Motor neuron (in vitro differentiated cells): ENCODE results near the gene NEMP2. TPM values are rescaled to one million over a fixed set of nuclear protein-coding genes. Genes with fewer than 3 reads are reported as not detected.
"Not testable (repeated sequence)": the region's sequence is repeated elsewhere in the genome, so short reads cannot be mapped to it uniquely, and the experiment has no call there.

ENCODE experiments used
- ATAC-seq, 8 experiments: fragments of 200-7000 bp; cut with Tn5 transposase; replicated peaks in 6 of 8; 2 replicates each; pipeline ENCODE4 v1.8.0; 2021; ENCODE audit warnings: mild to moderate bottlenecking in 8 of 8, moderate library complexity in 8 of 8
- H3K27ac ChIP-seq, 2 donors: fragments of 250-450 bp; sonication (Bioruptor Pico); 2 replicates each; pipeline ENCODE4 v1.9.0; 2021; ENCODE audit warnings: antibody characterized with exemption in 2 of 2, mild to moderate bottlenecking in 2 of 2, moderate library complexity in 1 of 2
- H3K4me1 ChIP-seq, 2 donors: fragments of 250-450 bp; sonication (Bioruptor Pico); replicated peaks in 1 of 2; 2 replicates each; pipeline ENCODE4 v1.6.1; 2021; ENCODE audit warnings: antibody characterized with exemption in 2 of 2, mild to moderate bottlenecking in 2 of 2, moderate library complexity in 1 of 2
- H3K4me3 ChIP-seq, 5 donors: fragments of 250-450 bp; sonication (Bioruptor Pico); 2 replicates each; pipeline ENCODE4 v1.9.0; 2021; ENCODE audit warnings: antibody characterized with exemption in 5 of 5, mild to moderate bottlenecking in 5 of 5, moderate library complexity in 4 of 5
- WGBS, 10 experiments: fragments of 450-650 bp; shearing (Covaris generic); methylation state at CpG; one replicate each; pipeline ENCODE4 v1.0.0; 2022; 5-methylcytosine and 5-hydroxymethylcytosine counted together
- in situ Hi-C, 9 experiments: fragments of 400-800 bp; cut with MboI; loops; one replicate each; pipeline ENCODE4 v1.15.0; 2021; ENCODE audit warnings: low sequenced_read_pairs in 9 of 9, low pct_unique_long_range_greater_than_20kb in 2 of 9; ENCODE audit not compliant: unreplicated experiment in 9 of 9
- total RNA-seq, 8 experiments: library from RNA; unstranded; fragments of 300-600 nt; gene quantifications; 2 replicates each; pipeline versions ENCODE4 v1.2.3 to v1.2.4, GENCODE V29; 2022

NEMP2 gene
- total RNA-seq, 8 experiments from 2014 or later: 1.3 to 7.8 (median 2.1) TPM

- WGBS, 10 experiments: 40 to 100% (median 74%) methylated on average over 1 to 2 of the region's 2 CpGs
- Histone ChIP-seq H3K4me1 (no peaks in the 10 kb centered on the region), H3K27ac (no peak overlapping the region), H3K4me3 (no peak overlapping the region)
- in situ Hi-C loops: loop anchor here in 2 of 9 experiments (25.0 kb wide), 2 partner anchors 124 to 424 kb away; no protein-coding TSS in a partner anchor
- ATAC-seq: peak in 3 of 8 experiments; percentile 32 to 59 (median 59)
Observed at GRCh38 chr2:190511104-190511503, 23.4 kb downstream of the NEMP2 start.

GRCh38 chr2:190509895-190510294, 24.6 kb downstream of the NEMP2 start:
- ATAC-seq, H3K27ac ChIP-seq, H3K4me3 ChIP-seq, H3K4me1 ChIP-seq: not testable (repeated sequence)
- 80 to 100% (median 89%) methylated on average over 1 to 5 of the region's 5 CpGs; no CpG with 5 or more reads in 5 of the 10 experiments for WGBS, 10 experiments
- in situ Hi-C loops: loop anchor here in 2 of 9 experiments (25.0 kb wide), 2 partner anchors 123 to 423 kb away; no protein-coding TSS in a partner anchor

DNA sequence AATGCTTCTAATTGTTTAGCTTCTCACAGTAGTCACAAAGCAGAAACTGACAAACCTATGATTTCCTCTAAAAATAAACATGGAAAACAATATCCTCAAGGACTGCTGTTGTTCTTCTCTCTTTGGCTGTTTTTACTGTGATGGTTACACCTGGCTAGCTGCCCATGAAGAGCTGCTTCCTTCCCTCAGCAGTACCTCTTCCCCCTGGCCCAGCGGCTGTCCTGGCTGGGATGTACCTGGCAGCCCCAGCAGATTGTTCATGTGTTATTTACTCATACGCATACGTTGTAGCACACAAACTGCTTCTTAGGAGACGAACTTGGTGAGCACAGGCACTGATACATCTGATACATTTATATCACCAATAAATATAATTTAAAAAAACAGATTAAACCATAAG, 27.4 kb downstream of the NEMP2 start:
- Histone ChIP-seq H3K4me1 (no peaks in the 10 kb centered on the region), H3K4me3 (no peak overlapping the region), H3K27ac (no peak overlapping the region)
- in situ Hi-C loops: loop anchor here in 2 of 9 experiments (25.0 kb wide), 2 partner anchors 120 to 420 kb away; no protein-coding TSS in a partner anchor
- ATAC-seq: no peak
- WGBS, 10 experiments: 81 to 100% (median 93%) methylated on average over 1 to 4 of the region's 4 CpGs; no CpG with 5 or more reads in 2 of the 10 experiments

DNA sequence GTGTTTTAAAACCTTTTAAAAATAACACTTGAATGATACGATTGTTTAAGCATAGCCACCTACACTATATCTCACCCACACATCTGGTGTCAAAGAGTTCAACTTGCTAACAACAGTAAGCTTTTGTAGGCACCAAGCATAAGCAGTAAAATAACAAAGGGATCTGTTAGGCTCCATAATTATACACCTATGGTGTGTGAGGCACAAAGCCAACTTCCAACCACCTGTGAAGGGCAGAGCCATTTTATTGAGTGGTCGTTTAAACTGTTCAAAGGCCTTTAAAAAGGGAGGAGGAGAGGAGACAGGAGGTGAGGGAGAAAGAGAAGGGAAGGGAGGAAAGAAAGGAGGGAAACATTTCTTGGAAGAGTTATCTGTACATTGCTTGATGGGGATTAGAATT, 27.9 kb downstream of the NEMP2 start:
- Histone ChIP-seq H3K27ac (no peak overlapping the region), H3K4me3 (no peak overlapping the region), H3K4me1 (no peaks in the 10 kb centered on the region)
- no peak for ATAC-seq
- in situ Hi-C loops: loop anchor here in 2 of 9 experiments (25.0 kb wide), 2 partner anchors 119 to 419 kb away; no protein-coding TSS in a partner anchor
- WGBS, 10 experiments: 0 to 100% (median 54%) methylated on average over 1 to 2 of the region's 2 CpGs; no CpG with 5 or more reads in 2 of the 10 experiments

- WGBS, 10 experiments: 75 to 100% (median 80%) methylated on average over 1 of the region's 1 CpG; no CpG with 5 or more reads in 5 of the 10 experiments
- ATAC-seq: no peak
- Histone ChIP-seq H3K4me1 (no peaks in the 10 kb centered on the region), H3K4me3 (no peak overlapping the region), H3K27ac (no peak overlapping the region)
- in situ Hi-C loops: loop anchor here in 2 of 9 experiments (25.0 kb wide), 2 partner anchors 118 to 418 kb away; no protein-coding TSS in a partner anchor
Observed at GRCh38 chr2:190505696-190506095, 28.8 kb downstream of the NEMP2 start.

DNA sequence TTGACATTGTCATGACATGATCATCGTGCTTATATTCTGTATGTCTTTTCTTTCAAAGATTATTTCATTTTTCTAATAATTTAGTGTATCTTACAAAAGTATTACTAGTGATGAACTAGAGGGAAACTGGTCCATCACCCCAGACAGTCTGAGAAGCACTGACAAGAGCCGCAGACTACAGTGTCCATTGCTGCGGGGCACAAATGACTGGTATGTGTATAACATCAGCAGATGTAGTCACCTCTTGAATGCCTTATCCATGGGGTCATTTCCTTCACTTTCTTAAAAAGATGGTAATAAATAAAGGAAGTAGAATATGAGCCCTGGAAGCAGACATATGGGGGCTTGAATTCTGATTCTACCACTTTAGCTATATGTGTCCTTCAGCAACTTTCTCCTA, 29.6 kb downstream of the NEMP2 start:
- WGBS, 10 experiments: 92 to 100% (median 100%) methylated on average over 1 to 3 of the region's 3 CpGs; no CpG with 5 or more reads in 1 of the 10 experiments
- Histone ChIP-seq H3K4me3 (no peak overlapping the region), H3K4me1 (no peaks in the 10 kb centered on the region), H3K27ac (no peak overlapping the region)
- ATAC-seq: no peak
- in situ Hi-C loops: loop anchor here in 2 of 9 experiments (25.0 kb wide), 2 partner anchors 118 to 418 kb away; no protein-coding TSS in a partner anchor

- in situ Hi-C loops: loop anchor here in 2 of 9 experiments (25.0 kb wide), 2 partner anchors 116 to 416 kb away; no protein-coding TSS in a partner anchor
- H3K4me3 ChIP-seq: no peak overlapping the region
- H3K27ac ChIP-seq: no peak overlapping the region
- ATAC-seq: peak in 2 of 8 experiments; percentile 25 to 67
- H3K4me1 ChIP-seq: no peaks in the 10 kb centered on the region
- 77 to 95% (median 91%) methylated on average over 2 to 3 of the region's 3 CpGs; no CpG with 5 or more reads in 3 of the 10 experiments for WGBS, 10 experiments
Observed at GRCh38 chr2:190503088-190503487, 31.4 kb downstream of the NEMP2 start.

DNA sequence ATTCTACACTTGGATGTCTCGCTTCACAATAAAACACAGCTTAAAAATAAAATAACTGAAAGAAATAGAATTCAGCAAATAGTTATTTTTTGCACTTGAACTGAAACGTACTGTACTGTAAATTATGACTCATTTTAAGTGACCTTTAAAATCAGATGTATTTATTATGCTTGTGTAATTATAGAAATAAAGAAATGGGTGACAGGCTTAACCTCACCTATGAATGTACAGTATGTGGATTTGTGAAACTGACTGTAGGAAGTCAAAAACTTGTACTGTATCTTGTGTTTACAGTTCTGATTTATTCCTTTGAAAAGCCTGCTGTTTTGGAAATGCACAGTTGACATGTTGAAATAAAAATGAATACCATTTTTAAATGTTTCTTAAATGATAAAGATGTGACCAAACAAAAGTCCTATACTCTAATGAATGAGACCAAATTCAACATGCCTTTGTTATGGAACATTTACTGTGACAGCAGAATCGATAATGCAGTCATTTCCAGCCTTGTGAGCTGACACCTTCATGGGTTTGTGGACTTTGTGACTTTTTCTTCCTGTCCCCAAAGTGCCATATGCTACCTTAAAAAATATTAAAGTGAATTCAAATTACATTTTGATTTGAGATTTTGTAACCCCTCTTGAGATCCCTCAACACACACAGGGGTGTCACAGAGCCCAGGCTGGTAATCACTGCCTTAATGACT, 32.7 kb downstream of the NEMP2 start:
- no peak for ATAC-seq
- H3K4me1 ChIP-seq: peaks cover 3 to 11% of the 10 kb centered on the region in 2 donors
- in situ Hi-C loops: loop anchor here in 2 of 9 experiments (25.0 kb wide), 2 partner anchors 115 to 415 kb away; no protein-coding TSS in a partner anchor
- H3K27ac ChIP-seq: no peak overlapping the region
- 60 to 100% (median 92%) methylated on average over 2 to 3 of the region's 3 CpGs for WGBS, 10 experiments
- H3K4me3 ChIP-seq: no peak overlapping the region

GRCh38 chr2:190501231-190501630, 33.3 kb downstream of the NEMP2 start:
- in situ Hi-C loops: loop anchor here in 2 of 9 experiments (25.0 kb wide), 2 partner anchors 114 to 414 kb away; no protein-coding TSS in a partner anchor

DNA sequence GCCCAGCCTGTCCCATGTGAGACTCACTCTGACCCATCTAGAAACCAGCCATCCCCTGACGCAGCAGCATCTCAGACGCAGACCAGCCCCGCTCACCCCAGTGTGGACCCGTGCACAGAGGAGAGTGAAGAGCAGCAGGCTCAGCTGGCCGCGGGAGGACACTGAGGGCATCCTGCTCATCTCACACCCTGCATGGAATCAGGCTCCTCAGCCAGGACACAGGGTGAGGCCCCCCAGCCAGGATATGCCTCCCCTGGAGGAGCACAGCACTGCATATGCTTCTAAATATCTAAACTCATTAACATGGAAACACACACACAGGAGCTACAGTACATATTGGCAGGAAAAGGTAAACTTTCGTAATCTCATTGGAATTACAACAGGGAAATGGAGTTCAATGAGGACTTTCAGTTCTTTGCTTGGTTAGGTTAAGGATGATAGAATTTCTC, 34.4 kb downstream of the NEMP2 start:
- in situ Hi-C loops: loop anchor here in 2 of 9 experiments (25.0 kb wide), 2 partner anchors 113 to 413 kb away; no protein-coding TSS in a partner anchor
- H3K4me1 ChIP-seq: peaks cover 3 to 11% of the 10 kb centered on the region in 2 donors
- WGBS, 10 experiments: 75 to 100% (median 92%) methylated on average over 1 to 5 of the region's 7 CpGs; no CpG with 5 or more reads in 2 of the 10 experiments
- H3K27ac ChIP-seq: no peak overlapping the region
- ATAC-seq: peak in 2 of 8 experiments; percentile 25
- no peak overlapping the region for H3K4me3 ChIP-seq

More at GRCh38 chr2:190501231-190501630, 33.3 kb downstream of the NEMP2 start:
- no peak for ATAC-seq
- H3K27ac ChIP-seq: no peak overlapping the region
- peaks cover 3 to 11% of the 10 kb centered on the region in 2 donors for H3K4me1 ChIP-seq
- 41 to 96% (median 84%) methylated on average over 2 to 5 of the region's 5 CpGs for WGBS, 10 experiments
- H3K4me3 ChIP-seq: no peak overlapping the region

GRCh38 chr2:190499273-190499672, 35.2 kb downstream of the NEMP2 start:
- H3K4me1 ChIP-seq: peaks cover 3 to 11% of the 10 kb centered on the region in 2 donors
- H3K27ac ChIP-seq: no peak overlapping the region
- no peak for ATAC-seq
- WGBS, 10 experiments: 80 to 100% (median 100%) methylated on average over 1 of the region's 1 CpG; no CpG with 5 or more reads in 5 of the 10 experiments
- H3K4me3 ChIP-seq: no peak overlapping the region
- in situ Hi-C loops: no loop called here

DNA sequence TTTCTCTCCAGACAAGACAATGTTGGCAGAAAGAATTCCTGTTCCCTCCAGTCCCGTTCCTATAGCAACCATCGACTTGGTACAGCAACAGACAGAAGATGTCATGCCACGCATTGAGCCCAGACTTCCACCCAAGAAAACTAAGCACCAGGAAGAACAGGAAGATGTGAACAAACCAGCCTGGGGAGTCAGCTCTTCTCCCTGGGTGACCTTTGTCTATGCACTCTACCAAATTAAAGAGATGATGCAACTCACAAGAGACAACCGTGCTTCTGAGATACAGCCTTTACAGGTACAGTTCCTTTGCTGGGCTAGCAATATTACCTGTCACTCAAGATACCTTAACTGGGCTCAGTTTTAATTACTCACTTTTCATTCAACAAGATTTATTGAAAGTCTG, 37.1 kb downstream of the NEMP2 start:
- H3K4me3 ChIP-seq: no peak overlapping the region
- ATAC-seq: peak in 4 of 8 experiments; percentile 39 to 93 (median 70)
- peak overlapping the region in 1 of 2 donors; percentile 55 for H3K27ac ChIP-seq
- WGBS, 10 experiments: 29 to 93% (median 74%) methylated on average over 1 to 4 of the region's 4 CpGs
- H3K4me1 ChIP-seq: peaks cover 3 to 11% of the 10 kb centered on the region in 2 donors
- in situ Hi-C loops: no loop called here
